Vagina (tissue), 2 donors: ENCODE measurements around the gene CHAT. TPM values are rescaled to one million over a fixed set of nuclear protein-coding genes. Genes with fewer than 3 reads are reported as not detected.

Source experiments
- DNase-seq, 2 donors: peaks; one replicate each; pipeline ENCODE4 v3.0.0-alpha.2; 2017; ENCODE audit errors: extremely low spot score in 2 of 2
- H3K27ac ChIP-seq: fragments of 200-600 bp; sonication (generic); one replicate; pipeline ENCODE4 v1.5.1; 2019
- H3K27me3 ChIP-seq: fragments of 200-600 bp; sonication (generic); one replicate; pipeline ENCODE4 v1.5.1; 2019
- H3K36me3 ChIP-seq, 2 donors: fragments of 200-600 bp; sonication (generic); one replicate each; pipeline ENCODE4 v1.5.1; 2017 to 2019
- H3K4me1 ChIP-seq: fragments of 200-600 bp; sonication (generic); one replicate; pipeline ENCODE4 v1.5.1; 2019
- H3K4me3 ChIP-seq, 2 donors: fragments of 200-600 bp; sonication (generic); 1 replicate in 1 of 2; 2 replicates in 1 of 2; pipeline ENCODE4 v1.5.1; 2016 to 2019
- H3K9me3 ChIP-seq: fragments of 200-600 bp; sonication (generic); one replicate; pipeline ENCODE4 v1.5.1; 2019
- POLR2A ChIP-seq, 2 donors: fragments of 450-650 bp; IDR thresholded peaks; one replicate each; pipeline ENCODE4 v1.6.1; 2017; ENCODE audit warnings: antibody characterized with exemption in 2 of 2, mild to moderate bottlenecking in 2 of 2, moderate library complexity in 2 of 2
- POLR2AphosphoS5 ChIP-seq, 2 donors: sonication (generic); formaldehyde crosslinking; IDR thresholded peaks; one replicate each; pipeline ENCODE4 v1.9.0; 2017; ENCODE audit warnings: antibody characterized with exemption in 2 of 2, mild to moderate bottlenecking in 2 of 2, low read depth in 1 of 2; ENCODE audit not compliant: insufficient read depth in 1 of 2
- intact Hi-C: fragments of 100-400 bp; cut with DNase I; formaldehyde crosslinking; loops from one replicate; pipeline ENCODE4 v1.15.1; 2023
- total RNA-seq: library from RNA; depleted of rRNA; stranded (reverse); fragments of >200 nt; gene quantifications from one replicate; pipeline ENCODE4 v1.2.3, GENCODE V29; 2016
- TF ChIP-seq, protein P1 (sequence below), 3 experiments: fragments of 450-650 bp in 2 of 3; fragments of 200-600 bp in 1 of 3; sonication (generic) in 1 of 3; IDR thresholded peaks; one replicate each; pipeline ENCODE4 v1.5.1; 2017 to 2019; ENCODE audit warnings: antibody characterized with exemption in 3 of 3, mild to moderate bottlenecking in 2 of 3, moderate library complexity in 2 of 3

Gene CHAT
- total RNA-seq, 1 donor from 2014 or later = not detected

- H3K4me1 ChIP-seq = no peaks in the 10 kb centered on the region
- TF ChIP-seq, protein P1, sequence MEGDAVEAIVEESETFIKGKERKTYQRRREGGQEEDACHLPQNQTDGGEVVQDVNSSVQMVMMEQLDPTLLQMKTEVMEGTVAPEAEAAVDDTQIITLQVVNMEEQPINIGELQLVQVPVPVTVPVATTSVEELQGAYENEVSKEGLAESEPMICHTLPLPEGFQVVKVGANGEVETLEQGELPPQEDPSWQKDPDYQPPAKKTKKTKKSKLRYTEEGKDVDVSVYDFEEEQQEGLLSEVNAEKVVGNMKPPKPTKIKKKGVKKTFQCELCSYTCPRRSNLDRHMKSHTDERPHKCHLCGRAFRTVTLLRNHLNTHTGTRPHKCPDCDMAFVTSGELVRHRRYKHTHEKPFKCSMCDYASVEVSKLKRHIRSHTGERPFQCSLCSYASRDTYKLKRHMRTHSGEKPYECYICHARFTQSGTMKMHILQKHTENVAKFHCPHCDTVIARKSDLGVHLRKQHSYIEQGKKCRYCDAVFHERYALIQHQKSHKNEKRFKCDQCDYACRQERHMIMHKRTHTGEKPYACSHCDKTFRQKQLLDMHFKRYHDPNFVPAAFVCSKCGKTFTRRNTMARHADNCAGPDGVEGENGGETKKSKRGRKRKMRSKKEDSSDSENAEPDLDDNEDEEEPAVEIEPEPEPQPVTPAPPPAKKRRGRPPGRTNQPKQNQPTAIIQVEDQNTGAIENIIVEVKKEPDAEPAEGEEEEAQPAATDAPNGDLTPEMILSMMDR (IDR thresholded peaks at IDR 0.05) = no peak
- no peak for TF ChIP-seq POLR2AphosphoS5 (IDR thresholded peaks at IDR 0.05; ENCODE audit: insufficient read depth in 1 of 2, low read depth in 1 of 2)
- intact Hi-C loops = no loop called here
- no peak overlapping the region for H3K27ac ChIP-seq
- H3K27me3 ChIP-seq = no peaks in the 10 kb centered on the region
- H3K9me3 ChIP-seq = no peaks in the 10 kb centered on the region
- H3K4me3 ChIP-seq = no peak overlapping the region
- H3K36me3 ChIP-seq = no peaks in the 10 kb centered on the region
- peak in 1 of 2 donors; percentile 76 for DNase-seq
Observed at GRCh38 chr10:49654036-49654693, 40.3 kb downstream of the CHAT start.

DNA sequence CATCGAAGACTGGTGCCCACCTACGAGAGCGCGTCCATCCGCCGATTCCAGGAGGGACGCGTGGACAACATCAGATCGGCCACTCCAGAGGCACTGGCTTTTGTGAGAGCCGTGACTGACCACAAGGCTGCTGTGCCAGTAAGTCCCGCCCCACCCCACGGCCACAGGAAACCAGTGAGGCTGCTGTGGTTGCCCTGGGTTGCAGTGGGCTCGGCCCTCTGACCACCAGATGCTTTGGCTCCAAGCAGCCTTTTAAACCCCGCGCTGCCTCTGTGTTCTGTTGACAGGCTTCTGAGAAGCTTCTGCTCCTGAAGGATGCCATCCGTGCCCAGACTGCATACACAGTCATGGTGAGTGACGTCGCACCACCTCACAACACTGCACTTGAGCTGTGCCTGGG is 41.3 kb downstream of the CHAT start:
- peak; percentile 85 to 89 for DNase-seq
- no peaks in the 10 kb centered on the region for H3K4me1 ChIP-seq
- intact Hi-C loops = no loop called here

GRCh38 chr10:49656845-49657493 is 43.1 kb downstream of the CHAT start:
- H3K27ac ChIP-seq = no peak overlapping the region
- no peaks in the 10 kb centered on the region for H3K36me3 ChIP-seq
- DNase-seq = peak in 1 of 2 donors; percentile 49
- intact Hi-C loops = no loop called here
- no peak overlapping the region for H3K4me3 ChIP-seq
- no peaks in the 10 kb centered on the region for H3K9me3 ChIP-seq
- no peaks in the 10 kb centered on the region for H3K27me3 ChIP-seq
- TF ChIP-seq, protein P1 (IDR thresholded peaks at IDR 0.05) = no peak
- no peak for TF ChIP-seq POLR2A (IDR thresholded peaks at IDR 0.05)
- H3K4me1 ChIP-seq = no peaks in the 10 kb centered on the region

More for the DNA sequence above, 41.3 kb downstream of the CHAT start:
- Histone ChIP-seq H3K36me3 (no peaks in the 10 kb centered on the region), H3K4me3 (no peak overlapping the region), H3K27ac (no peak overlapping the region), H3K9me3 (no peaks in the 10 kb centered on the region), H3K27me3 (no peaks in the 10 kb centered on the region)
- no peak for TF ChIP-seq POLR2AphosphoS5 (IDR thresholded peaks at IDR 0.05; ENCODE audit: insufficient read depth in 1 of 2, low read depth in 1 of 2)

DNA sequence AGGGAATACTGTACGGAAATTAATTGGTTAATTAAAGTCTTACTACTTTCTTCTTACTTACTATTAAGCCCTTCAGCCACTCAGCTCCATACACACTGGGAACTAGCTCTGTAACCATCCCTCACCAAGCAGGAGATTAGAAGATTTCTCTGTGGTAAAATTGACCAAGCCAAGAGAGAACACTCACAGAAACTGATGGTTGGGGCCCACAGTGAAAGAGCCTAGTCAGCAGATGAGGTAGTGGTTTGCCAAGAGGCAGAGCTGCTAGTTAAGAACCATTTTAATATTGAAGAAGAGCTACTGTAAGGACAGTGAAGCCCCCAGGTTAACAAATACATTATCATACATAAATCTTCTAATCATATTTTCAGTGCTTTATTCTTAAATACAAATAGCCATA is 43.8 kb downstream of the CHAT start:
- no peaks in the 10 kb centered on the region for H3K36me3 ChIP-seq
- H3K4me1 ChIP-seq = no peaks in the 10 kb centered on the region
- H3K9me3 ChIP-seq = no peaks in the 10 kb centered on the region
- H3K4me3 ChIP-seq = no peak overlapping the region
- no peaks in the 10 kb centered on the region for H3K27me3 ChIP-seq
- DNase-seq = no peak
- intact Hi-C loops = no loop called here
- H3K27ac ChIP-seq = no peak overlapping the region
- TF ChIP-seq POLR2A (IDR thresholded peaks at IDR 0.05) (no peak), POLR2AphosphoS5 (IDR thresholded peaks at IDR 0.05; ENCODE audit: insufficient read depth in 1 of 2, low read depth in 1 of 2) (no peak)
- TF ChIP-seq, protein P1 (IDR thresholded peaks at IDR 0.05) = no peak

DNA sequence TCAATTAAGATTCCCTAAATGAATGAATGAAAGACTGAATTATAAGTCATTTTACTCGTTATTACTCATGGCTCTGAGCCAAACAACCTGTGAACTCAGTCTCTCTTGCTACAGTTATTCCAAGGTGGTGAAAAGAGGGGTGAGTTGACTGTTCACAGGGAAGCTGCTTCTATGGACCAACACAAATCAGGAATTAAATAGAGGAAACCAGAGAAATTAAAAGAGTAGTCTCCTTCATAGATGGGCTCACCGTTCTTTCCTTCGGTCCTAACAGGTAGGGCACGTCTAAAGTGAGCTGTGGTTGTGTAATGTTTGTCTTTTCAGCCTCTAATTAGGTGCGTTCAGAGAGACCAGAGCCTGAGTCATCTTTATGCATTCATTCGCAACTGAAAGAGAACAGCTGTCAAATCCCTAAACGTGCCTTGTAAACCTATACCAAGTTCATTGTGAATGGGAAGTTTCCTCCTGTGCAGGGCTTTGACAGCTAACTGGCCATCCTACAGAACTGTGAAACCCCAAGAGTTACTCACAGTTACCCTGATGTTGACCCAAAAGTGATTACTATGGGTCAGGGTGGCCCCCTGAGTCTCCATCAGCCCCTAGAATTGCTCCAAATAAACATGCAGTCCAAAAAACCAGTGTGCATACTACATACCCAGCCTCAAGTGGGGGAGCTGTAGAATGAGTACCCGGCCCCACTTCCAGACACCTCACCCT is 47.5 kb downstream of the CHAT start:
- no peaks in the 10 kb centered on the region for H3K36me3 ChIP-seq
- peak in 1 of 2 donors; percentile 54 for DNase-seq
- TF ChIP-seq POLR2AphosphoS5 (IDR thresholded peaks at IDR 0.05; ENCODE audit: insufficient read depth in 1 of 2, low read depth in 1 of 2) = no peak
- H3K4me1 ChIP-seq = no peaks in the 10 kb centered on the region
- H3K27me3 ChIP-seq = no peaks in the 10 kb centered on the region
- no peaks in the 10 kb centered on the region for H3K9me3 ChIP-seq
- H3K27ac ChIP-seq = no peak overlapping the region
- no peak overlapping the region for H3K4me3 ChIP-seq
- intact Hi-C loops = no loop called here
